Measurements from ENCODE around the gene PSMD13.

Gene PSMD13

DNA sequence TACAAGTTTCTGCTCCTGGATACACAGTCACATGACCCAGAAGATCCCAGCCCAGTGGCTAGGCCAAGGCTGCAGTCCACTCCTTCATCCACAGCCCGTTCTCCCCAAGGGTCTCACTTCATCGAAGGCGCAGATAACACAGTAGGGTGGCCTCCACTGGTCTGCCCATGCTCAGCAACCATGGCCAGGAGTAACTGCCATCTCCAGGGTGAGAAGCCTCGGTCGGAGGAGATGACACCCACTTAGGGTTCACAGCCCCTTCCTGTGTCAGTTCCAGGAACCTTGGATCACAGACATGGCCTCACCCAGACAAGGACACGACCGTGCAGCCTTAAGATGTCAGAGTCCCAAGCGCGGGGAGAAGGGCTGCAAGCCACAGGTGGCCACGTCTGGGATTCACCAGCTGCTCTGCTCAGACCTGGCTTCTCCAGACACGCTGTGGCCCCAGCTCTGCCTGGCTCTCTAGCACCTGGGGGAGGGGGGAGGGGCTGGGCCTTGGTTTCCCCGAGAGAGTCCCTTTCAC is 32.1 kb upstream of the PSMD13 start:
- no peak for DNase-seq

DNA sequence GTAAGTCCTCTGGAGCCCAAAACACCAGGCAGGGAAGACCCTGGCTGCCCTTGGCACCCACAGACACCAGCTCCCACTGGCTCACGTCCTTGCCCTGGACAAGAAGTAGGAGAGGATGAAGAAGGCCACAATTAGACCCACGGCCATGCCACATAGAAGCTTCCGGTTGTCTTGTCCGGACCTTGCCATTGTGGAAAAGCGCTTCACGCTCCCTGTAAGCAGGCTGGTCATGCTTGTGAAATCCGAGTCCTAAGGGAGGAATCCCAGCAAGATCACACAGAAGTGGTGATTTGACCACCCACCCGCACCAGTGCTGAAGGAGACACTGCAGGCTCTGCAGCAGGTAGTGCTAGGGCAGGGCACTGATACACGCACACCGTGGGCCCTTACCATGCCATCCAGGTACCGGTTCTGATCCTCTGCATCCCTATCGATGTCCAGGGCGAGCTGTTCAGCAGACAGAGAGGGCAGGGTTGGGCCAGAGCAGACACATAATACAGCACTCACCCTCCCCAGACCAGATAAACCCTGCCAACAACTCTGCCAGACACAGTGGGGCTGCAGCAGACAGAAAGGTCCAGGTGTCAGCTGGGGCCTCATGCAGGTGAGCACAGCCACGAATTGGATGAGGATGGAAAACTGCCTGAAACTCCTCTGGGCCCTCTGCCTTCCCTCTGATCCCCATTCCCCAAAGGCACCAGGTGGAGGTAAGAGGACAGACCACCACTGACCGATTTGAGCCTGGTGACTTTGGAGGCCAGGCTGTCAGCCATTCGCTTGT is 31.4 kb upstream of the PSMD13 start:
- no peak for DNase-seq

DNA sequence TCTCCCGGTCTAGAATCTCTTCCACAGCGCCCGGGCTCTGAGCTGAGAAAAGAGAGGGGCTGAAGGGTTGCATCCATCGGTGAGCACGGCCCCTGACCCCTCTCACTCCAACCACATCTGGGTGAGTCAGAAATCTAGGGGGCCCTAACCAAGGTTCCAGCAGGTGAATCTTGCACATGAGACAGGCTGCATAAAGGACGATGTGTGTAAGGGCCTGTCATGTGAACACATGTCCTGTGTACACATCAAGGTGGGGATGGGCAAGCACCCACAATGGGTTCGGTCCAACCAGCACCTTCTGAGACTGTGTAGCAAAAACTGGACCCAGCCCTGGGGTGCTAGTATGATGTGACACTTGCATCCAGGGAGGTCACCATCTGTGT is 30.8 kb upstream of the PSMD13 start:
- no peak for DNase-seq

DNA sequence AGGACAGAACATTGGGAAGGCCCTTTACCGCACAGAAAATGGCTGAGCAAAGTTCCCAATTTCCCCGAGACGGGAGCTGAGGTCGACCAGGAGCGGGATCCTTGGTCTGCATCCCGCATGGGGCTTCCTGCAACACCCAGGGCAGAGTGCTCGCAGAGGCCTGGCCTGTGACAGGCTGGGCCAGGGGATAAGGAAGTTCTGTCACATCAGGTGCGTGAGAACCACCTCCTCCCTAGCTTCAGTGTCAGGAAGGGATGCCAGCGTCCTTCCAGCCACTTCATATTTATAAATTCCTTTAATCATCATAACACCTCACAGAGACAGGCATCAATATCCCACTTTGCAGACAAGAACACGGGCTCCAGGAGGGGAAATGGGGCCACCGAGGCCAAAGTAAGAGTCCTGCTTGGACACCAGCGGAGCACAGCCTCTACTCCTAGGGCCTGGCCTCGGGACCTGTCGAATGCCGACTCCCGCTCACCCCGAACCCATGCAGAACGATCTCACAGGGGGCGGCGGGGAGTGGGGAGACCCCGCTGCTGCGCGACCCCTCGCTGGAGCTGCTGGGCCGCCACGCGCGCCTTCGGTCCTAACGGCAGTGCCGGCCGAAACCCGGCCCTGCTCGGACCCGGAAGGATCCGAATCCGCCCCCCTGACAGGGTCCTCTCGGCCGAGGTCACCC is 30.1 kb upstream of the PSMD13 start:
- peak in 1 of 2 donors; percentile 28 for DNase-seq

DNA sequence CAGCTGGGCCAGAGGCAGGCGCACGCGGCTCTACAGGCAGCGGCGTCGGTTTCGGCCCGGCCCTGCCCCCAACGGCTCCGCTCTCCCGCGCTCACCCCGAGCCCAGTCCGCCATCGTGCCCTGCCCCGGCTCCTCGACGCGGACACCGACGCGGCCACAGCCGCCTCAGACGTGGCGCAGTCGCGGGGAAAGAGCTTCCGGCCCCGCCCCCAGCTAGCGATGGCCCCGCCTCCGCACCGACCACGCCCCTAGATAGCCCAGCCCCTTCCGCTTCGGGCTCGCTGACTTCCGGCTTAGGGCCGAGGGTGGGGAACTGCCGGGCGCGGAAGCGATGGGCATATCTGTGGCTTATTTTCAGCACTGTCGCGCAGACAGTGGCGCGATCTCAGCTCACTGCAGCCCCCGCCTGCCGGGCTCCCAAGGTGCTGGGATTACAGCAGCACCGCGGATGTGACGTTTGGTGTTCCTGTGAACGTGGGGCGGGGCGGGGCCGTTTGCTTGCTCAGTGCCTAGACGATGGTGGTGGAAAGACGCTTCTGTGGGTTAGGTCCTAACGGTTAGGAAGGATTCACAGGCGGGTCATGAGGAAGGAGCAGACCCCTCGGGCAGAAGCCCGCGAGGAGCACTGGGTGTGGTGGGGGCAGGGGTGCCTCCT is 29.4 kb upstream of the PSMD13 start, which contains the start of the genes BET1L and RIC8A:
Gene BET1L (minus strand): TSS at position 192 of the 655 bp plus-strand sequence. CDS start 78 bp downstream, at position 114.
Gene RIC8A (plus strand): TSS at position 501 of the 655 bp plus-strand sequence. CDS start 1,147 bp downstream, outside the sequence.
- peak; percentile 99 for DNase-seq

DNA sequence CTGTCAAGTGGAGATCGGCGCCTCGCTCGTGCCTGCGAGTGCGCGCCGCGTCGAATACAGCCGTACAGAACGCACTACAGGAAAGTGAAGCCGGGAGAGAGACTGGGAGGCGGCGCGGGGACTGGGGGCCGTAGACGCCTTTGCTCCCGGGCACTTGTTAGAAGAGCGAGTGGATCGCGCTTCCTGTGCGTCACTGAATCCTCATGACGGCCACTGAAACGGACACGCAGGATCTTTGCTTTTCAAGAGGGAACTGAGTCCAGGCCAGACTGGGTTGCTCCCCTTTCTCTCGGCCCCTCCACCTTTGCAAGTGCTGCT is 29.0 kb upstream of the PSMD13 start:
- peak in 1 of 2 donors; percentile 52 for DNase-seq

DNA sequence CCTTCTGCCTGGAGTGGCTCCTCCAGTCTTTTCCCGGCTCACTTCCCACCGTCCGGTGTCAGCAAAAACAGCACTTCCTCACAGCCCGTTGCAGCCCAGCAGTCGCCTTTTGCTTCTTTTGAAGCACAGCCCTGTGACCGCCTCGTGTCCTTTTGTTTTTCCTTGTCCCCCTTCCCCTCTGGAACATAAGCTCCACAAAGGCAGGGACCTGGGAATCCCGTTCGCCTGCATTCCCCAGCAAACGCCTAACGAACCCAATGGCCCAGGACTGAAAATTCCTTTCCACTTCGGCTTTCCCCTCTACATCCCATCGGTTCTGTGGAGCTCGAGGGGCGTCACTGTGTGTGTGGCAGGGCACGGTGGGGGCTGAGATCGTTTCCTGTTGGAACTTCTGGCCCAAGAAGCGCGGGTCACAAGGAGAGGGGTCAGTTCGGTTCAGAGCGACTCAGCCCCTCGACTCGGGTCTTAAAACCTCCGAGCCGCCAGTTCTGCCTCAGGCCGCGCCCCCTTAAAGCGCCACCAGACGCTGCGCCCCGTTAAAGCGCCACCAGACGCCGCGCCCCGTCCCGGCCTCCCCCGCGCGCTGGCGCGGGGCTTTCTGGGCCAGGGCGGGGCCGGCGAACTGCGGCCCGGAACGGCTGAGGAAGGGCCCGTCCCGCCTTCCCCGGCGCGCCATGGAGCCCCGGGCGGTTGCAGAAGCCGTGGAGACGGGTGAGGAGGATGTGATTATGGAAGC is 28.4 kb upstream of the PSMD13 start:
- DNase-seq: peak; percentile 83

DNA sequence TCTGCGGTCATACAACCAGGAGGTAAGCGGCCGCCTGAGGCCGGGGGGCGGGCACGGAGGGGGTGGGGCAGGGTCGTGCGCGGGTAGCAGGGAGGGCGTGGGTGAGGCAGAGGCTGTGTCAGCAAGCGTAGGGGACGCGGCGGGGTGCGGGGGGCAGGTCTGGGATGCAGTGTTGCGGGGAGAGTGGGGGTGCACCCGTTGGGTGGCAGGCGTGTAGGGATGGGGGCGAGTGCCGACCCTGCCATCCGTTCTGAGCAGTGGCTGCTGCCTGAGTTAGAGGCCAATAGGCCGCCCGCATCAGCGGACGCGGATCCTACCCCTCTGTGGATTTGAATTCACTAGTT is 27.9 kb upstream of the PSMD13 start:
- no peak for DNase-seq

DNA sequence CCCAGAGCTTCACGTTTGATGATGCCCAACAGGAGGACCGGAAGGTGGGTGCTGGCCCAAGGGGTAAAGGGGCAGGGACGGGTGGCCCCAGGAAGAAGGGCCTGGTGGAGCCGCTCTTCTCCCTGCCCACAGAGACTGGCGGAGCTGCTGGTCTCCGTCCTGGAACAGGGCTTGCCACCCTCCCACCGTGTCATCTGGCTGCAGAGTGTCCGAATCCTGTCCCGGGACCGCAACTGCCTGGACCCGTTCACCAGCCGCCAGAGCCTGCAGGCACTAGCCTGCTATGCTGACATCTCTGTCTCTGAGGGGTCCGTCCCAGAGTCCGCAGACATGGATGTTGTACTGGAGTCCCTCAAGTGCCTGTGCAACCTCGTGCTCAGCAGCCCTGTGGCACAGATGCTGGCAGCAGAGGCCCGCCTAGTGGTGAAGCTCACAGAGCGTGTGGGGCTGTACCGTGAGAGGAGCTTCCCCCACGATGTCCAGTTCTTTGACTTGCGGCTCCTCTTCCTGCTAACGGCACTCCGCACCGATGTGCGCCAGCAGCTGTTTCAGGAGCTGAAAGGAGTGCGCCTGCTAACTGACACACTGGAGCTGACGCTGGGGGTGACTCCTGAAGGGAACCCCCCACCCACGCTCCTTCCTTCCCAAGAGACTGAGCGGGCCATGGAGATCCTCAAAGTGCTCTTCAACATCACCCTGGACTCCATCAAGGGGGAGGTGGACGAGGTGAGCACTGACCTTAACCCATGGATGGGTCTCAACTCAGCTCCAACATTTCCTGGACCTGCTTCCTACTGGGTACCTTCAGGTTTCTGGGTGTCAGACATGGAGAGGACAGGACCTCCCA is 27.3 kb upstream of the PSMD13 start:
- DNase-seq: no peak

DNA sequence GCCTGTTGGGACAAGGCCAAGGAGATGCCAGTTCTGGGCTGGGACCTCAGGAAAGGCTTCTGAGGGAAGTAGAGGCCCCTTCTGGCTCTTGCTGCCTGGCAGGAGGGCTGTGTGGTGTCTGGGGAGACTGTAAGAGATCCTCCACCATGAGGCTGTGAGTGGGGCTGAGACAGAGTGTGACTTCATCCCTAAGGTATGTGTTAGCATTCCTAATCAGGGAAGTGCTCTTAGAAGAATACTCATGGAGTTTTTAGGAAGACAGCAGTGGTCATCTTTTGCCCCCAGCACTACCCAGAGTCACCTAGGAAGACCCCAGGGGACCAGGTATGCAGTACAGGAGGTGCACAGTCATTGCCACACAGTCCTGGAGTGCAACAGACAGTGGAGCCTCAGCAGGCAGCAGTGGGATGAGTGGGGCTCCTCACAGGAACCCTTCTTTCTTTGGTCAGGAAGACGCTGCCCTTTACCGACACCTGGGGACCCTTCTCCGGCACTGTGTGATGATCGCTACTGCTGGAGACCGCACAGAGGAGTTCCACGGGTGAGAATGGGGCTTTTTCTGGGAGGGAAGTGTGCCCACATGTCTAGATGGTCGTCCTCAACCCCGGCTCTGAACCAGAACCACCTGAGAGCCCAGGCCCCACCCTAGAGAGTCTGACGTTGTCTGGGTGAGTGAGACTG is 26.5 kb upstream of the PSMD13 start:
- DNase-seq: no peak

DNA sequence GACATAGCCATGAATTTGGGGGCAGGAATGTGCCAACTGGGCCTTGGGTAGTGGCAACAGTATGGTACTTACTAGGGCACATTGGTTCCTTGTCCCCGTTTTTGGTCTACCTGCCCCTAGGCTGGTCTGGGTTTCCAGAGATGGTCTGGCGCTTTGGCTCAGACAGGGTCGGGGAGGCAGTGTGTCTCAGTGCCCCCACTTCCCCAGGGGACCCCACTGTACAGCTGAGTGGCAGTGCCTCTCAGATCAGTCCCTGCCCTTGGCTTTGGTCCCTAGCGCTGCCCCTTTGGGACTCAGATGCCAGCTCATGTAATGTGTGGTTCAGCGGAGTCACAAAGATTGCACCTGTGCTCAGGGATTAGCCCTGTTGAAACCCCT is 26.0 kb upstream of the PSMD13 start:
- no peak for DNase-seq

DNA sequence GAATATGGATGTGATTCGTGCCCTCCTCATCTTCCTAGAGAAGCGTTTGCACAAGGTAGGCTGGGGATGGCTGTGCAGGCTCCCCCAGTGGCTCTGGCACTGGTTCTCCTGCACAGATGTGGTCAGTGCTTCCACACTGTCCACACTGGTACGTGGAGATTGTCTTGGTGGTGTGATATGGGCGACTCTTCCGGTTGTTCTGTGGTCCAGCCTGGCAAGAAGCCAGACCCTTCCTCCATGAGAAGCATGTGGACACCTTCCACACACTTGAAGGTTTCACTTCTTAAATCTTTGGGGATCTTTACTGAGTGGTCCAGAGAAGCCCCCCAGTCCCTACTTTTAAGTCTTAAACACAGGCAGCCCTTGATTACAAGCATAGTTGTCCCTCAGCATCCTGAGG is 25.5 kb upstream of the PSMD13 start:
- no peak for DNase-seq

DNA sequence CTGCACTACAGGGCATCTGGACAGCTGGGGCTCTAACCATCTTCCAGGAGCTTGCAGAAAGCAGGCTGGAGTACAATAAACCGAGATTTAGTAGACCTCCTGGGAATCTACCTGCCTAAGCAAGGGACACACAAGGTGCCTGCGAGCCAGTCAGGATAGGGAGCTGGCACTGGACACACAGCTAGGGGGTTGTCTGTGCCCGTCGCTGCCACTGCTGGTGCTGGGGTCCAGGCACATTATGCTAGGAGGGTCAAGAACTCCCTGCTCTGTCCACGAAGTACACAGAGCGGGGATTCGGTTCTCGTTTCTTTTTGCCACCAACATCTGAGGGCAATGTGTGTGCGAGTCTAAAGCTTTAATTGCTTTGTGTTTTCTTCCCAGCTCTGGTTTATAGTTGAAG is 25.0 kb upstream of the PSMD13 start:
- DNase-seq: no peak

DNA sequence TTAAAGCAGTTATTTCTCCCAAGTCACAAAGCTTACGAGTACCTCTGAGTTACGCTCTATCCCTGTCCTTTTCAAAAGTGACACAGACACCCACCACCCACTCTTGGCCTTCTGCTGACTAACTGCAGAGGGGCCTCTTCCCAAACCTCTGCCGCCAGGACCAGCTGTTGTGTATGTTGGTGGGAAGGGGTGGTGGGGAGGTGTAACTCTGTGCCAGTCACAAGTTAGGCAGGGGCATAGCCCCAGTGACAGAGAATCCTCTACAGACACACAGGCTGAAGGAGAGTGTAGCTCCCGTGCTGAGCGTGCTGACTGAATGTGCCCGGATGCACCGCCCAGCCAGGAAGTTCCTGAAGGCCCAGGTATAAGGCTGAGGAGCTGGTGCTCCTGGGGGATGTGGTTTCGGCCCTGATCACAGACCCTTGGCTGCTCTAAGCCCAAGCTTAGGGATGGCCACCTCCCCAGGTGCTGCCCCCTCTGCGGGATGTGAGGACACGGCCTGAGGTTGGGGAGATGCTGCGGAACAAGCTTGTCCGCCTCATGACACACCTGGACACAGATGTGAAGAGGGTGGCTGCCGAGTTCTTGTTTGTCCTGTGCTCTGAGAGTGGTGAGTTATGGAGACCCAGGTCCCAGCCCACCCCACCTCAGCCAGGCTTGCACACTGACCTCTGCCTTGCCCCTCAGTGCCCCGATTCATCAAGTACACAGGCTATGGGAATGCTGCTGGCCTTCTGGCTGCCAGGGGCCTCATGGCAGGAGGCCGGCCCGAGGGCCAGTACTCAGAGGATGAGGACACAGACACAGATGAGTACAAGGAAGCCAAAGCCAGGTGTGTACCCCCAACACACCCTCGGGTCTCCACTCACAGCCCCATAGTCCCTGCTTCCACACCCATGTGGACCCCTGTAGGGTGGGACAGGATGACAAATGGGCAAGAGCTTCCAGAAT is 24.4 kb upstream of the PSMD13 start:
- DNase-seq: no peak

DNA sequence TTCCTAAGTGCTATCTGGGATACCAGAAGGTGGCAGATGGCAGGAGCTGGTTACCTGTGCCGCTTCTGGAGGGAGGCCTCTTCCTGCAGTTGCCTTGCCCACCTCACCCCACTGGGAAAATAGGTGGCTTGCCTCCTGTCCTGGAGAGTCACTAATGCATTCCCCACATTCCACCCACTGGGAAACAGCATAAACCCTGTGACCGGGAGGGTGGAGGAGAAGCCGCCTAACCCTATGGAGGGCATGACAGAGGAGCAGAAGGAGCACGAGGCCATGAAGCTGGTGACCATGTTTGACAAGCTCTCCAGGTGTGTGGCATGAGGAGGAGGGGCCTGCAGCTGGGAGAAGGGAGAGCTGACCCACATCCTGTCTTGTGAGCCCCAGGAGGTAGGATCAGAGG is 23.7 kb upstream of the PSMD13 start:
- no peak for DNase-seq

DNA sequence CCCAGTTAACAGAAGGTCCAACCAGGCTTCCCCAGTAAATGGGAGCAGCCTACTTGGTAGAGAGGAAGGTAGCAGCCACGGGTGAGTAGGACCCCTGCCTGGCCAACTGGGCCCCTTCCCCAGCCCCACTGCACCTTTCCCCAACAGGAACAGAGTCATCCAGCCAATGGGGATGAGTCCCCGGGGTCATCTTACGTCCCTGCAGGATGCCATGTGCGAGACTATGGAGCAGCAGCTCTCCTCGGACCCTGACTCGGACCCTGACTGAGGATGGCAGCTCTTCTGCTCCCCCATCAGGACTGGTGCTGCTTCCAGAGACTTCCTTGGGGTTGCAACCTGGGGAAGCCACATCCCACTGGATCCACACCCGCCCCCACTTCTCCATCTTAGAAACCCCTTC is 22.7 kb upstream of the PSMD13 start:
- DNase-seq: no peak

DNA sequence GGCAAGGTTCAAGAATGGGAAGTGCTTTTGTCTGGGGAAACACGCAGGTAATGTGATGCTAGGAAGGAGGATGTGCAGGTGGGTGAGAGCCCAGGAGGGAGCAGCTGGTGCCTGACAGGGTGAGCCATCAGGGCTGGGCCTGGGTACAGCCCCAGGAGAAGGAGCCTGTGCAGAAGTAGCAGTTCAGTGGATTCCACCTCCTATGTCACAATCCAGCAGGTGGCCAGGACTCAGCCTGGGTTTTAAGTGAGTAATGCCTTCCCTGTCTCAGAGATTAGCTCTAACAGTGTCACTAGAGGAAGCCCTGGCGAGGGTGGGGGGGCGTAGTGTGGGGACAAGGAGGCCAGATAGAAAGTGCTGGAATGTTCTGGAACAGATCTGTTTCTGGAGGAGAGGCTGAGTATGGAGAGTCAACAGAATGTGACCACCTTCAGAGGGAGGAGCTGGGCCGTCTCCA is 21.2 kb upstream of the PSMD13 start:
- no peak for DNase-seq

DNA sequence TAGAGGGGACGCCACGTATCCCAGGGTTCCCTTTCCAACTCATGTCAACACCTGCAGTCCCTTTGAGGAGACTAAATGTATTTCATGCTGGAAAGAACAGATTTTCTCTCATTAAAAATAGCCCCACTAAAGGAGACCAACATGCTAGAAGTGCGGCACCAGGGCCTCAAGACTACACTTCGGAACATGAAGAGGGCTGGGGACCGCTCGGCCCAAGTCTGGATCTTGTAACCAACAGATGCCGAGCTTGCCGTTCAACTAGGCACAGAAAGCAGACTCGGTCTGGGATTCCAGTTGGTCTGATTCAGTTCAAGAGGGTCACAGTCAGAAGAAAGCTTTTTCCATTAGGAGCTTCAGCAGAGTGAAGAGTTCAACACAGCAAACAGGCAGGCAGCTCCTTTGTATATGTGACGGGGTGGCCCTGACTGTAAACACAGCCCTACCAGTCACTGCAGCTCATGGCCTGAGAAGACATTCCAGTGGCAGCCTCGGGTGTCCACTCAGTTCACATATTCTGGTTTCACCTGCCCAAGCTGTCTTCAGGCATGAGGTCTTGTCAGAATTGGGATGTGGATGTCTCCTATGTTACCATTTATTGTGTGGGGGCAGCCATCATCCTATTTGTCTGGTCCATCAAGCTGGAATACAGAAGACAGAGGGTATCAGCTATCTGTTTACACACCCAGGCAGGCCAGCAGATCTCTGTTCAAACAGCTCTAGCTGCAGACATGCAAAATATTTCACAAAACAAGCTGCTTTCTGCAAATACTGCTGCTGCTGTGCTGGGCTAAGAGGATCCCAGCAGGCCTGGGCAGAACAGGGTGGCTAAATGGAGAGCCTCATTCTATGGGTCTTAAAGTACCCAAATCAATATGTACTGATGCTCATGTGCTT is 20.4 kb upstream of the PSMD13 start:
- no peak for DNase-seq

DNA sequence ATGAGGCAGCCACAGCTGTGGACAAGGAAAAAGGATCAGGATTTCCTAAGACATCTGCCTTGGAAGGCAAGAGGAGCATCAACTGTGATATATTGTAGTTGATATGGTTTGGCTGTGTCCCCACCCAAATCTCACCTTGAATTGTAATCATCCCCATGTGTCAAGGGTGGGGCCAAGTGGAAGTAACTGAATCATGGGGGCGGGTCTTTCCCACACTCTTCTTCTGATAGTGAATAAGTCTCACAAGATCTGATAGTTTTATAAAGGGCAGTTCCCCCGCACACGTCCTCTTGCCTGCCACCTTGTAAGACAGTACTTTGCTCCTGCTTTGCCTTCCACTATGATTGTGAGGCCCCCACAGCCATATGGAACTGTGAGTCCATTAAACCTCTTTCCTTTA is 19.1 kb upstream of the PSMD13 start:
- no peak for DNase-seq
